Neural cell (in vitro differentiated cells): ENCODE measurements around the gene NLRC3. TPM values are rescaled to one million over a fixed set of nuclear protein-coding genes. Genes with fewer than 3 reads are reported as not detected.

Source experiments
- H2AFZ ChIP-seq: fragments of 200-600, 300-800 bp; sonication (generic), shearing (Covaris generic); 2 replicates; pipeline ENCODE4 v1.6.0; 2014; ENCODE audit warnings: low read depth, mild to moderate bottlenecking, antibody characterized with exemption, low read length, moderate library complexity
- H3F3A ChIP-seq: fragments of 200-600 bp; shearing (Covaris generic); 2 replicates; pipeline ENCODE4 v1.6.1; 2016; ENCODE audit warnings: mild to moderate bottlenecking, moderate library complexity, mixed read lengths, antibody characterized with exemption, low read length; ENCODE audit not compliant: insufficient read depth, poor library complexity, severe bottlenecking
- H3K27ac ChIP-seq: fragments of 200-600, 300-800 bp; sonication (generic), shearing (Covaris generic); 2 replicates; pipeline ENCODE4 v1.5.1; 2014; ENCODE audit warnings: mild to moderate bottlenecking, low read length, moderate library complexity
- H3K27me3 ChIP-seq: fragments of 300-800, 200-600 bp; sonication (generic), shearing (Covaris generic); 2 replicates; pipeline ENCODE4 v1.6.0; 2014; ENCODE audit warnings: mild to moderate bottlenecking, low read depth, low read length, moderate library complexity; ENCODE audit not compliant: insufficient read depth
- H3K36me3 ChIP-seq: fragments of 300-800, 200-600 bp; sonication (generic), shearing (Covaris generic); 2 replicates; pipeline ENCODE4 v1.5.1; 2014; ENCODE audit warnings: mild to moderate bottlenecking, antibody characterized with exemption, low read length, moderate library complexity; ENCODE audit not compliant: insufficient read depth
- H3K4me2 ChIP-seq: fragments of 300-800, 200-600 bp; sonication (generic), shearing (Covaris generic); 2 replicates; pipeline ENCODE4 v1.6.0; 2014; ENCODE audit warnings: mild to moderate bottlenecking, low read length
- H3K4me3 ChIP-seq: fragments of 300-800, 200-600 bp; sonication (generic), shearing (Covaris generic); 2 replicates; pipeline ENCODE4 v1.5.1; 2014; ENCODE audit warnings: mild to moderate bottlenecking, low read length, moderate library complexity
- H3K79me2 ChIP-seq: fragments of 200-600 bp; shearing (Covaris generic); replicated peaks from 2 replicates; pipeline ENCODE4 v1.6.0; 2014; ENCODE audit warnings: mild to moderate bottlenecking, low read length, moderate library complexity; ENCODE audit not compliant: insufficient read depth
- H3K9ac ChIP-seq: fragments of 300-800, 200-600 bp; sonication (generic), shearing (Covaris generic); 2 replicates; pipeline ENCODE4 v1.6.1; 2016; ENCODE audit warnings: mild to moderate bottlenecking, low read length, mixed read lengths
- H3K9me2 ChIP-seq: fragments of 200-600 bp; shearing (Covaris generic); 2 replicates; pipeline ENCODE4 v1.6.1; 2016; ENCODE audit warnings: mild to moderate bottlenecking, low read length, mixed read lengths; ENCODE audit not compliant: insufficient read depth
- H3K9me3 ChIP-seq: fragments of 200-600, 300-800 bp; sonication (generic), shearing (Covaris generic); 2 replicates; pipeline ENCODE4 v1.6.1; 2016; ENCODE audit warnings: mild to moderate bottlenecking, mixed run types, low read length, moderate library complexity, mixed read lengths
- H4K20me1 ChIP-seq: fragments of 200-600 bp; shearing (Covaris generic); 2 replicates; pipeline ENCODE4 v1.6.1; 2016; ENCODE audit warnings: mild to moderate bottlenecking, mixed run types; ENCODE audit not compliant: insufficient read depth
- CTCF ChIP-seq: fragments of 450-650 bp; IDR thresholded peaks from 2 replicates; pipeline ENCODE4 v1.5.1; 2014; ENCODE audit warnings: antibody characterized with exemption, mild to moderate bottlenecking, moderate library complexity; ENCODE audit not compliant: poor library complexity, severe bottlenecking
- EP300 ChIP-seq: fragments of 450-650 bp; conservative IDR thresholded peaks from 2 replicates; pipeline ENCODE4 v1.6.1; 2014; ENCODE audit warnings: antibody characterized with exemption, mild to moderate bottlenecking, moderate library complexity; ENCODE audit not compliant: poor library complexity, severe bottlenecking
- EZH2 ChIP-seq: fragments of 200-600, 300-800 bp; shearing (Covaris generic), sonication (generic); IDR thresholded peaks from 2 replicates; pipeline ENCODE4 v1.6.1; 2014; ENCODE audit warnings: antibody characterized with exemption, low read length, borderline replicate concordance, mild to moderate bottlenecking; ENCODE audit not compliant: insufficient read depth, poor library complexity, severe bottlenecking
- MXI1 ChIP-seq: fragments of 450-650 bp; conservative IDR thresholded peaks from 2 replicates; pipeline ENCODE4 v1.6.1; 2014; ENCODE audit warnings: antibody characterized with exemption, mild to moderate bottlenecking; ENCODE audit not compliant: poor library complexity, severe bottlenecking
- POLR2AphosphoS5 ChIP-seq: IDR thresholded peaks from 2 replicates; pipeline ENCODE4 v1.6.1; 2012
- RAD21 ChIP-seq: fragments of 450-650 bp; conservative IDR thresholded peaks from 2 replicates; pipeline ENCODE4 v1.6.1; 2014; ENCODE audit warnings: antibody characterized with exemption, mild to moderate bottlenecking, moderate library complexity
- REST ChIP-seq: IDR thresholded peaks from 2 replicates; pipeline ENCODE4 v1.6.1; 2012; ENCODE audit warnings: borderline replicate concordance
- SMC3 ChIP-seq: fragments of 450-650 bp; conservative IDR thresholded peaks from 2 replicates; pipeline ENCODE4 v1.6.1; 2014; ENCODE audit warnings: antibody characterized with exemption, mild to moderate bottlenecking, moderate library complexity; ENCODE audit not compliant: poor library complexity
- TAF1 ChIP-seq: IDR thresholded peaks from 2 replicates; pipeline ENCODE4 v1.6.1; 2012; ENCODE audit warnings: low read depth
- polyA plus RNA-seq: library from polyadenylated mRNA; depleted of rRNA; stranded (reverse); fragments of >200 nt; gene quantifications from 2 replicates; pipeline ENCODE4 v1.2.3, GENCODE V29; 2014

The NLRC3 gene
- polyA plus RNA-seq, 1 donor from 2014 or later = 0.57 TPM

GRCh38 chr16:3498988-3499387 is 78.2 kb downstream of the NLRC3 start:
- Histone ChIP-seq H3K4me2 (no peak overlapping the region), H3K27ac (no peak overlapping the region), H2AFZ (no peak overlapping the region), H3K27me3 (no peaks in the 10 kb centered on the region), H3K9me2 (no peaks in the 10 kb centered on the region), H3K79me2 (peaks cover 11% of the 10 kb centered on the region), H3F3A (peaks cover 3% of the 10 kb centered on the region), H3K36me3 (no peaks in the 10 kb centered on the region), H3K4me3 (no peak overlapping the region), H3K9me3 (no peaks in the 10 kb centered on the region), H4K20me1 (no peaks in the 10 kb centered on the region), H3K9ac (no peak overlapping the region)
- no peak for TF ChIP-seq CTCF
- no peak for TF ChIP-seq EZH2
- no peak for TF ChIP-seq SMC3
- no peak for TF ChIP-seq REST
- no peak for TF ChIP-seq TAF1

GRCh38 chr16:3497771-3498170 is 79.4 kb downstream of the NLRC3 start:
- no peaks in the 10 kb centered on the region for H3K36me3 ChIP-seq
- peaks cover 10% of the 10 kb centered on the region for H3K79me2 ChIP-seq
- no peaks in the 10 kb centered on the region for H3K9me2 ChIP-seq
- no peaks in the 10 kb centered on the region for H3K9me3 ChIP-seq
- no peak overlapping the region for H3K9ac ChIP-seq
- H3K27me3 ChIP-seq = no peaks in the 10 kb centered on the region
- peaks cover 3% of the 10 kb centered on the region for H3F3A ChIP-seq
- H3K4me3 ChIP-seq = no peak overlapping the region
- H4K20me1 ChIP-seq = no peaks in the 10 kb centered on the region
- TF ChIP-seq RAD21 = no peak
- no peak for TF ChIP-seq SMC3
- no peak for TF ChIP-seq EZH2
- TF ChIP-seq MXI1 = no peak
- TF ChIP-seq REST = no peak
- no peak for TF ChIP-seq POLR2AphosphoS5
- TF ChIP-seq EP300 = no peak
- TF ChIP-seq TAF1 = no peak
- no peak overlapping the region for H3K4me2 ChIP-seq
- H2AFZ ChIP-seq = no peak overlapping the region
- H3K27ac ChIP-seq = no peak overlapping the region
